Lung (tissue), 12 donors: ENCODE results near the gene IPO11. TPM values are rescaled to one million over a fixed set of nuclear protein-coding genes. Genes with fewer than 3 reads are reported as not detected.
"Not testable (repeated sequence)": the region's sequence is repeated elsewhere in the genome, so short reads cannot be mapped to it uniquely, and the experiment has no call there.

Experiments used
- ATAC-seq: fragments of 200-7000 bp; cut with Tn5 transposase; one replicate; pipeline ENCODE4 v1.9.1; 2020; ENCODE audit warnings: moderate number of reproducible peaks; ENCODE audit not compliant: insufficient read depth, low FRiP score
- DNase-seq, 3 donors: peaks; one replicate each; pipeline ENCODE4 v3.0.0-alpha.2; 2013 to 2017
- H3K27ac ChIP-seq, 2 donors: one replicate each; pipeline ENCODE4 v1.5.1; 2013; ENCODE audit warnings: mild to moderate bottlenecking in 2 of 2, moderate library complexity in 2 of 2, control low read depth in 1 of 2, inconsistent platforms in 1 of 2, low read depth in 1 of 2, low read length in 1 of 2
- H3K27me3 ChIP-seq, 3 donors: one replicate each; pipeline ENCODE4 v1.5.1; 2013; ENCODE audit warnings: low read length in 2 of 3; ENCODE audit not compliant: control insufficient read depth in 3 of 3, insufficient read depth in 3 of 3
- H3K36me3 ChIP-seq, 4 donors: one replicate each; pipeline ENCODE4 v1.5.1; 2013; ENCODE audit warnings: low read length in 4 of 4, mild to moderate bottlenecking in 1 of 4, moderate library complexity in 1 of 4; ENCODE audit not compliant: control insufficient read depth in 4 of 4, insufficient read depth in 4 of 4
- H3K4me1 ChIP-seq, 5 donors: one replicate each; pipeline ENCODE4 v1.5.1; 2013; ENCODE audit warnings: low read length in 5 of 5, mild to moderate bottlenecking in 2 of 5, moderate library complexity in 1 of 5; ENCODE audit not compliant: control insufficient read depth in 5 of 5, insufficient read depth in 5 of 5
- H3K4me3 ChIP-seq: one replicate; pipeline ENCODE4 v1.5.1; 2013; ENCODE audit warnings: mild to moderate bottlenecking, control low read depth, moderate library complexity
- H3K9ac ChIP-seq, 2 donors: one replicate each; pipeline ENCODE4 v1.5.1; 2013; ENCODE audit warnings: low read length in 2 of 2, control low read depth in 1 of 2; ENCODE audit not compliant: insufficient read depth in 1 of 2
- H3K9me3 ChIP-seq, 4 donors: one replicate each; pipeline ENCODE4 v1.5.1; 2013; ENCODE audit warnings: low read length in 3 of 4, mild to moderate bottlenecking in 1 of 4, moderate library complexity in 1 of 4; ENCODE audit not compliant: control insufficient read depth in 4 of 4, insufficient read depth in 3 of 4
- WGBS, 2 donors: extraction: QIAGEN DNeasy Blood & Tissue Kit; methylation state at CpG; one replicate each; pipeline ENCODE4 v1.1.7; 2013; 5-methylcytosine and 5-hydroxymethylcytosine counted together
- polyA plus RNA-seq, 2 donors: library from polyadenylated mRNA; stranded (reverse); fragments of 200-250 nt; gene quantifications; one replicate each; pipeline ENCODE4 v1.2.1, GENCODE V29; 2013
- total RNA-seq, 2 donors: library from RNA; depleted of rRNA in 1 of 2; stranded (reverse); fragments of >200 nt in 1 of 2; gene quantifications; one replicate each; pipeline ENCODE4 v1.2.1, GENCODE V29; 2014 to 2021
- TF ChIP-seq, protein P1 (sequence below): IDR thresholded peaks from 2 replicates; pipeline ENCODE4 v1.5.1; 2012; ENCODE audit warnings: mild to moderate bottlenecking; ENCODE audit errors: control extremely low read depth, extremely low read depth
- donor health status: control.
- donor health status: control.
- donor health status: Bipolar disorder and iron deficiency.
- donor health status: healthy.
- donor health status: DM: yes; HTN: yes; CAD: no.

The IPO11 gene
- total and polyA plus RNA-seq, 4 donors: 7.2 to 46.6 (median 25.5) TPM

DNA sequence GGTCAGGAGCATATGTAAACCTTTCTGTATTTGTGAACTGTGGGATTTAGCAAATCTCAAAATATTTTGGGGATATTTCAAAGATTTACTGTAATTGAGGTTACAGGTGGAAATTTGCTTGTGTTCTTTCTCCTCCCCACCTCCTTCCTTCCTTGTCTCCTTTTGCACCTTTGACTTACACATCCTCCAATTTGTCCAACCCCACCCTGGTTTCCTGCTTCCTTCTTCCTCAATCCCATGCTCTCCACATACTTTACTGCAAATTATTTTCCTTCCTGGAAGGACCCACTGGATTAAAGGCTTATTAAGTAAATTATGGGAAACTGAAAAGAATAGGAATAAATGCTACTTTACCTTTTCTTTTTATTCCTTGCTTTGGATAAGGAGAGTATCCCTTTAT, 91.6 kb downstream of the IPO11 start:
- H3K9me3 ChIP-seq: no peaks in the 10 kb centered on the region
- TF ChIP-seq, protein P1, sequence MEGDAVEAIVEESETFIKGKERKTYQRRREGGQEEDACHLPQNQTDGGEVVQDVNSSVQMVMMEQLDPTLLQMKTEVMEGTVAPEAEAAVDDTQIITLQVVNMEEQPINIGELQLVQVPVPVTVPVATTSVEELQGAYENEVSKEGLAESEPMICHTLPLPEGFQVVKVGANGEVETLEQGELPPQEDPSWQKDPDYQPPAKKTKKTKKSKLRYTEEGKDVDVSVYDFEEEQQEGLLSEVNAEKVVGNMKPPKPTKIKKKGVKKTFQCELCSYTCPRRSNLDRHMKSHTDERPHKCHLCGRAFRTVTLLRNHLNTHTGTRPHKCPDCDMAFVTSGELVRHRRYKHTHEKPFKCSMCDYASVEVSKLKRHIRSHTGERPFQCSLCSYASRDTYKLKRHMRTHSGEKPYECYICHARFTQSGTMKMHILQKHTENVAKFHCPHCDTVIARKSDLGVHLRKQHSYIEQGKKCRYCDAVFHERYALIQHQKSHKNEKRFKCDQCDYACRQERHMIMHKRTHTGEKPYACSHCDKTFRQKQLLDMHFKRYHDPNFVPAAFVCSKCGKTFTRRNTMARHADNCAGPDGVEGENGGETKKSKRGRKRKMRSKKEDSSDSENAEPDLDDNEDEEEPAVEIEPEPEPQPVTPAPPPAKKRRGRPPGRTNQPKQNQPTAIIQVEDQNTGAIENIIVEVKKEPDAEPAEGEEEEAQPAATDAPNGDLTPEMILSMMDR: no peak
- no peak overlapping the region for H3K27ac ChIP-seq
- DNase-seq (no peak), ATAC-seq (no peak)
- no peaks in the 10 kb centered on the region for H3K4me1 ChIP-seq
- peaks cover 6 to 21% (median 8%) of the 10 kb centered on the region in 4 donors for H3K36me3 ChIP-seq
- H3K27me3 ChIP-seq: no peaks in the 10 kb centered on the region
- no peak overlapping the region for H3K4me3 ChIP-seq
- no peak overlapping the region for H3K9ac ChIP-seq

DNA sequence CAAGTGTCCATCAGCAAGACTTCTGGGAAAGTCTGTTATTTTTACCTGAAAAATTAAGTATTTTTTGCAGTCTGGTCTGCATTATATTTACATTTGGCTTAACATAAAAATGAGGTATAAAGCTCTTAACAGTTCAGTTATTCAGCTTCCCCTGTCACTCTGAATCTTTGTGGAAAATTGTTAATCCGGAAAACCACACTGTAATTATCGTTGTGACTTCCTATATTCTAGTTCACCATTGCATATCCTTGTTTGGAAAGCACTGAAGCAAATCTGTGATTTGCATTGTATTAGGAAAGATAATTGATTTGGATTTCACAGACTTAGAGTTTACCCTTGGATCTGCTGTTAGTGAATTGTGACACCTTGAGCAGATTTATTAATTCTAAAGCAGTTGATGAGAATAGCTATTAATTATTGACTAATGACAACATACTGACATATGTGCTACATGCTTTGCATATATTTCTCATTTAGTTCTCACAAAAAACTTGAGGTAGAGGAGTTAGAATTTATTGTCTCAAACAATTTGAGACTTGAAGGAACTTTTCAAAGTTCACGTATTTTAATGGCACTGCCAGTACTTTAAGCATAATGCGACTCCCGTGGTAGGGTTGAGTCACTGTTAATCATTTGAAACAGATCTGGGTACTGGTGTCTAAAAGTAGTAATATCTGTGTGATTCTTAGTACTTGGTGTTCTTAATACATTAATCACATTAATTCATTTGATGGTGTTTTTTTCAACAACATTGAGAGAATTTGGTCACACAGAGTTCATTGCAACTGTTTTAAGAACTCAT, 94.3 kb downstream of the IPO11 start:
- H3K4me1 ChIP-seq: no peaks in the 10 kb centered on the region
- H3K27me3 ChIP-seq: no peaks in the 10 kb centered on the region
- ATAC-seq (no peak), DNase-seq (no peak)
- TF ChIP-seq, protein P1: no peak
- H3K27ac ChIP-seq: no peak overlapping the region
- peaks cover 3 to 13% (median 5%) of the 10 kb centered on the region in 4 donors for H3K36me3 ChIP-seq
- H3K4me3 ChIP-seq: no peak overlapping the region
- 81 to 87% methylated on average over 5 of the region's 5 CpGs for WGBS, 2 donors
- H3K9ac ChIP-seq: no peak overlapping the region
- H3K9me3 ChIP-seq: no peaks in the 10 kb centered on the region

DNA sequence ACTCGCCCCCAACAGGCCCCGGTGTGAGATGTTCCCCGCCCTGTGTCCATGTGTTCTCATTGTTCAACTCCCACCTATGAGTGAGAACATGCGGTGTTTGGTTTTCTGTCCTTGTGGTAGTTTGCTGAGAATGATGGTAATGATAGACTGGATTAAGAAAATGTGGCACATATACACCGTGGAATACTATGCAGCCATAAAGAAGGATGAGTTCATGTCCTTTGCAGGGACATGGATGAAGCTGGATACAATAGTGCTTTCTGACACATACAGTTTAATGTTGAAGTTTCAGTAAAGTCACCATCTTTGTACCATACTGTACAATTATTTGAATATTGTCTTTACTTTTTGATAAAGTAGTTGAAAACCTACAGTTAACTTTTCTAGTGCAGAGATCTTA, 96.2 kb downstream of the IPO11 start:
- H3K27ac ChIP-seq, DNase-seq, ATAC-seq: not testable (repeated sequence)

DNA sequence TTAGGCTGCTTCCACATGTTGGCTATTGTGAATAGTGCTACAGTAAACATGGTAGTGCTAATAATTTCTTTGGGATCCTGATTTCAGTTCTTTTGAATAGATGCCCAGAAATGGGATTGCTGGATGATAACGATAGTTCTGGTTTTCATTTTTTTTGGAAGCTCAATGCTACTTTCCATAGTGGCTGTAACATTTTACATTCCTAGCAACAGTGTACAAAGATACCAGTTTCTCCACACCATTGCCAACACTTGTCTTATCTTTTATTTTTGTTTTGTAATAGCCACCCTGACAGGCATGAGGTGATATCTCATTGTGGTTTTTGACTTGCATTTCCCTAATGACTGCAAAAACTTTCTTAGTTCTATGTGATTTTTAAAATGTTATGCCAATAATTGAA, 97.2 kb downstream of the IPO11 start:
- H3K9me3 ChIP-seq: no peaks in the 10 kb centered on the region
- no peak overlapping the region for H3K4me3 ChIP-seq
- TF ChIP-seq, protein P1: no peak
- DNase-seq: peak in 2 of 3 donors; percentile 80 to 82
- H3K27ac ChIP-seq: no peak overlapping the region
- peaks cover 3 to 12% (median 4%) of the 10 kb centered on the region in 4 donors for H3K36me3 ChIP-seq
- H3K27me3 ChIP-seq: no peaks in the 10 kb centered on the region
- no peaks in the 10 kb centered on the region for H3K4me1 ChIP-seq
- no peak for ATAC-seq
- no peak overlapping the region for H3K9ac ChIP-seq
- WGBS, 2 donors: 61 to 88% methylated on average over 1 of the region's 1 CpG

More for the DNA sequence above, 96.2 kb downstream of the IPO11 start:
- H3K4me3 ChIP-seq, H3K9me3 ChIP-seq, H3K27me3 ChIP-seq, H3K9ac ChIP-seq, H3K4me1 ChIP-seq: not testable (repeated sequence)
- WGBS, 2 donors: 96 to 97% methylated on average over 5 of the region's 5 CpGs
- peaks cover 3 to 12% (median 4%) of the 10 kb centered on the region in 4 donors for H3K36me3 ChIP-seq

DNA sequence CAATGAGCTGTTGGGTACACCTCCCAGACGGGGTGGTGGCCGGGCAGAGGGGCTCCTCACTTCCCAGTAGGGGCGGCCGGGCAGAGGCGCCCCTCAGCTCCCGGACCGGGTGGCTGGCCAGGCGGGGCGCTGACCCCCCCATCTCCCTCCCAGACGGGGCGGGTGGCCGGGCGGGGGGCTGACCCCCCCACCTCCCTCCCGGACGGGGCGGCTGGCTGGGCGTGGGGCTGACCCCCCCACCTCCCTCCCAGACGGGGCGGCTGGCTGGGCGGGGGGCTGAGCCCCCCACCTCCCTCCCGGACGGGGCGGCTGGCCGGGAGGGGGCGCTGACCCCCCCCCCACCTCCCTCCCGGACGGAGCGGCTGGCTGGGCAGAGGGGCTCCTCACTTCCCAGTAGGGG, 100.5 kb downstream of the IPO11 start:
- not testable (repeated sequence) for H3K36me3 ChIP-seq, H3K27ac ChIP-seq, H3K9me3 ChIP-seq, H3K4me1 ChIP-seq, H3K27me3 ChIP-seq, DNase-seq, H3K9ac ChIP-seq, ATAC-seq, H3K4me3 ChIP-seq
- 96% methylated on average over 10 to 24 of the region's 28 CpGs for WGBS, 2 donors
